Peyer's patch (tissue), 4 donors: ENCODE data around the gene ABCB8. TPM values are rescaled to one million over a fixed set of nuclear protein-coding genes. Genes with fewer than 3 reads are reported as not detected.

Source experiments
- DNase-seq, 3 donors: peaks; one replicate each; pipeline ENCODE4 v3.0.0-alpha.2; 2017 to 2019
- H3K27ac ChIP-seq, 4 donors: fragments of 200-600 bp; sonication (generic); one replicate each; pipeline ENCODE4 v1.5.1; 2016 to 2019
- H3K27me3 ChIP-seq, 2 donors: fragments of 200-600 bp; sonication (generic); one replicate each; pipeline ENCODE4 v1.5.1; 2019
- H3K36me3 ChIP-seq, 3 donors: fragments of 200-600 bp; sonication (generic); one replicate each; pipeline ENCODE4 v1.5.1; 2016 to 2019
- H3K4me1 ChIP-seq, 4 donors: fragments of 200-600 bp; sonication (generic); one replicate each; pipeline ENCODE4 v1.5.1; 2016 to 2019
- H3K4me3 ChIP-seq, 4 donors: fragments of 200-600 bp; sonication (generic); 1 replicate in 3 of 4; 2 replicates in 1 of 4; pipeline ENCODE4 v1.5.1; 2016 to 2019; ENCODE audit warnings: mild to moderate bottlenecking in 1 of 4
- H3K9me3 ChIP-seq, 4 donors: fragments of 200-600 bp; sonication (generic); one replicate each; pipeline ENCODE4 v1.5.1; 2016 to 2019; ENCODE audit warnings: mild to moderate bottlenecking in 1 of 4
- CTCF ChIP-seq, 6 experiments: fragments of 450-650 bp in 4 of 6; fragments of 200-600 bp in 2 of 6; sonication (generic) in 1 of 6; IDR thresholded peaks; one replicate each; pipeline ENCODE4 v1.5.1; 2017 to 2019; ENCODE audit warnings: antibody characterized with exemption in 6 of 6, mild to moderate bottlenecking in 3 of 6, moderate library complexity in 1 of 6
- POLR2A ChIP-seq, 2 donors: fragments of 450-650 bp; IDR thresholded peaks; one replicate each; pipeline ENCODE4 v1.5.1; 2017; ENCODE audit warnings: antibody characterized with exemption in 2 of 2, mild to moderate bottlenecking in 2 of 2, moderate library complexity in 2 of 2
- total RNA-seq, 4 donors: library from RNA; depleted of rRNA; stranded (reverse); fragments of >200 nt; gene quantifications; one replicate each; pipeline ENCODE4 v1.1.0, GENCODE V29; 2016

Gene ABCB8
- total RNA-seq, 4 donors from 2014 or later: 23.1 to 79.7 (median 42.7) TPM

DNA sequence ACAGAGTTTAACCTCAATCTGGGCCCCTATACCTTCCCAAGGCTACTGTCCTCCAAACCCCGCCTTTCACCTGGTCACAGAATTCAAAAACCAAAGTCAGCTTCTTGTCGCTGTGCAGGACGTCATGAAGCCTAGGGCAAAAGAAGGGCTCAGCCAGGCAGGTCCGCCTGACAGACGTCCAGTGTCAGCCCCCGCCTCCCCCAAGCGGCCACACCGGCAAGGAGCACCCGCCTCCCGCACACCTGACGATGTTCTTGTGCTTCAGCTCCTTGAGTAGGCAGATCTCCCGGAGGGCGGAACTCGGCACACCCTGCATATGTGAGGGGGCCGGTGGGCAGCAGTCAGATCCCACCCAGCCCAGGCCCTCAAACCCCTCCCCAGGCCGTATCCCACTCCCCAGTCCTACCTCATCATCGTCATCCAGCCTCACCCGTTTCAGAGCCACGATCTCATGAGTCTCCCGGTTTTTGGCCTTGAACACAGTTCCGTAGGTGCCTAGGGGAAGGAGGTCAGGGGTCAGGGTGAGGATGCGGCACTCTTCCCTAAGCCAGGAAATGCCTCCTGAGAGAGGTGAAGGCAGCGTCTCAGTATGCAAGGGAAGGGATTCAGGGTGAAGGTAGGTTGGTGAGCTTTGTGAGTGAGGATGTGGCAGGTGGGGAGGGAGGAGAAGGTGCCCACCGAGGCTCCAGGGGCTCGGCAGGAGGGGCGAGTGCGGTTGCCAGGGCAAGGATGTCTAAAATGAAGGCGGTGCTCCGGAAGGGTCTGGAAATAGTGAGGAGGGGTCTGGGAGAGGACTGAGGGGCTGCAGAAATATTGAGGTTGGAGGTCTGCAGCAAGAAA lies 28.6 kb downstream of the ABCB8 start:
- Histone ChIP-seq H3K36me3 (no peaks in the 10 kb centered on the region), H3K4me1 (peaks cover 4 to 36% (median 18%) of the 10 kb centered on the region in 4 donors), H3K9me3 (no peaks in the 10 kb centered on the region), H3K27me3 (no peaks in the 10 kb centered on the region), H3K27ac (peak overlapping the region in 1 of 4 donors; percentile 92), H3K4me3 (peak overlapping the region; percentile 61 to 87 (median 79))
- DNase-seq: peak in 1 of 3 donors; percentile 30
- TF ChIP-seq POLR2A (IDR thresholded peaks at IDR 0.05) (no peak), CTCF (IDR thresholded peaks at IDR 0.05) (peak in 2 of 6 experiments; percentile 15 to 24)

- Histone ChIP-seq H3K4me3 (peak within 1 kb of the TSS; percentile 61 to 87 (median 79)), H3K27ac (peak within 1 kb of the TSS; percentile 91 to 96 (median 93)), H3K4me1 (peaks cover 4 to 42% (median 18%) of the 10 kb centered on the region in 4 donors), H3K27me3 (no peaks in the 10 kb centered on the region), H3K36me3 (no peaks in the 10 kb centered on the region), H3K9me3 (no peaks in the 10 kb centered on the region)
- TF ChIP-seq POLR2A (IDR thresholded peaks at IDR 0.05): no peak
- TF ChIP-seq CTCF (IDR thresholded peaks at IDR 0.05): peak in 1 of 6 experiments; percentile 2
- DNase-seq: no peak
Measured at GRCh38 chr7:151057506-151057988, 29.3 kb downstream of the ABCB8 start, which contains the start of gene CDK5. CDK5 (minus strand) TSS chr7:151057897; CDS start chr7:151057848, 49 bp downstream.

GRCh38 chr7:151057989-151058780 lies 29.9 kb downstream of the ABCB8 start:
- Histone ChIP-seq H3K36me3 (no peaks in the 10 kb centered on the region), H3K4me3 (peak overlapping the region; percentile 61 to 87 (median 79)), H3K4me1 (peaks cover 4 to 44% (median 18%) of the 10 kb centered on the region in 4 donors), H3K9me3 (no peaks in the 10 kb centered on the region), H3K27ac (peak overlapping the region; percentile 91 to 96 (median 93)), H3K27me3 (no peaks in the 10 kb centered on the region)
- peak; percentile 63 to 80 for TF ChIP-seq POLR2A (IDR thresholded peaks at IDR 0.05)
- TF ChIP-seq CTCF (IDR thresholded peaks at IDR 0.05): no peak
- peak; percentile 98 to 100 (median 98) for DNase-seq

DNA sequence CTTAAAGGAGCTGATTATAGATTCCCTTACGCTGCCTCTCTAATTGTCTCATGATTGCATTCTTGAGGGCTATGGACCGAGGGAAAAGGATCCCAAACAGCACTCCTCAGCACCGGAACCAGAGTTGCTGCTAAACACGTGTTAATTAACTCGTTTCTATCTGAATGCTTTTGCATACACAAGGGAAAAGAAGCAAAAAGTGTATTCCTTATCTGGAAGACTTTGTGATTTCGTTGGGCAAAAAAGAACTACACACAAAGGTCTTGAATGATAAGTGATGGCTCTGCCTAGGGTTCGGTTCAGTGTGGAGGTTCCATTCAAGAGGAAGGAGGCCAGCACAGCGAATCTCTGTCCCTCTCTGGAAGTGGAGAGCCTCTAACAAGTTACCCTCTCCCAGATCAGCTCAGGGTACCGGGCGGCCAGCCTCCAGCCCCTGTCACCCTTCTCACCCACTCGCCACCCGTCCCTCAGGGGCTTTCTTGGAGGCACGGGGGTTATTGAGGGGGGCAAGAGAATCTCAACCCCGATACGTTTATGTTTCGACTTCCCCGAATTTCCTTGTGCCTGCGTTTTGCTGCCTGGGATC lies 30.6 kb downstream of the ABCB8 start:
- peak overlapping the region; percentile 61 to 87 (median 79) for H3K4me3 ChIP-seq
- peak overlapping the region; percentile 91 to 96 (median 93) for H3K27ac ChIP-seq
- peak in 1 of 3 donors; percentile 58 for DNase-seq
- no peaks in the 10 kb centered on the region for H3K36me3 ChIP-seq
- H3K27me3 ChIP-seq: no peaks in the 10 kb centered on the region
- no peaks in the 10 kb centered on the region for H3K9me3 ChIP-seq
- peaks cover 4 to 44% (median 18%) of the 10 kb centered on the region in 4 donors for H3K4me1 ChIP-seq
- TF ChIP-seq CTCF (IDR thresholded peaks at IDR 0.05): no peak
- TF ChIP-seq POLR2A (IDR thresholded peaks at IDR 0.05): no peak
